K562 (cell line): ENCODE measurements around the gene ZCWPW1.

ENCODE experiments used
- ATF3 ChIP-seq, 2 experiments: fragments of 450-650 bp in 1 of 2; sonication (generic) in 1 of 2; formaldehyde crosslinking in 1 of 2; IDR thresholded peaks in 1 of 2; conservative IDR thresholded peaks in 1 of 2; 2 replicates each; pipeline versions ENCODE4 v1.6.1 to v1.8.1; 2016 to 2023; ENCODE audit warnings: mild to moderate bottlenecking in 2 of 2, moderate library complexity in 2 of 2, inconsistent platforms in 1 of 2, missing genetic modification reagents in 1 of 2
- BRCA1 ChIP-seq, 2 experiments: fragments of 450-650 bp in 1 of 2; sonication (generic) in 1 of 2; formaldehyde crosslinking in 1 of 2; IDR thresholded peaks; 2 replicates each; pipeline versions ENCODE4 v1.5.0 to v1.6.1; 2017 to 2020; ENCODE audit warnings: mild to moderate bottlenecking in 1 of 2, missing genetic modification reagents in 1 of 2
- TEAD1 ChIP-seq, 2 experiments: fragments of 450-650 bp in 1 of 2; sonication (generic) in 1 of 2; formaldehyde crosslinking; IDR thresholded peaks; 2 replicates each; pipeline versions ENCODE4 v1.4.0 to v1.8.0; 2020 to 2022; ENCODE audit warnings: mild to moderate bottlenecking in 2 of 2, missing genetic modification reagents in 1 of 2
- ZNF140 ChIP-seq: fragments of 250-450 bp; sonication (Bioruptor Pico); IDR thresholded peaks from 2 replicates; pipeline ENCODE4 v1.8.0; 2021; ENCODE audit warnings: moderate library complexity, mild to moderate bottlenecking, inconsistent platforms
- ZNF512 ChIP-seq: IDR thresholded peaks from 2 replicates; pipeline ENCODE4 v1.6.1; 2016; ENCODE audit warnings: missing genetic modification characterization, missing compliant biosample characterization
- TF ChIP-seq, protein P1 (sequence below): sonication (generic); formaldehyde crosslinking; IDR thresholded peaks from 2 replicates; pipeline ENCODE4 v1.9.0; 2022; ENCODE audit warnings: mild to moderate bottlenecking, missing genetic modification reagents
- TF ChIP-seq, protein P2 (sequence below): sonication (generic); formaldehyde crosslinking; IDR thresholded peaks from 2 replicates; pipeline ENCODE4 v1.8.1; 2023; ENCODE audit warnings: mild to moderate bottlenecking, missing genetic modification reagents
- TF ChIP-seq, protein P3 (sequence below): fragments of 450-650 bp; formaldehyde crosslinking; IDR thresholded peaks from 2 replicates; pipeline ENCODE4 v1.4.0; 2020; ENCODE audit warnings: mild to moderate bottlenecking, mixed read lengths
- TF ChIP-seq, protein P4 (sequence below), 3 experiments: IDR thresholded peaks in 2 of 3; conservative IDR thresholded peaks in 1 of 3; 2 replicates each; pipeline ENCODE4 v1.5.1; 2011 to 2012; ENCODE audit warnings: low read length in 3 of 3, mild to moderate bottlenecking in 3 of 3, control low read depth in 2 of 3, improper control_type of control experiment in 1 of 3, inconsistent platforms in 1 of 3, low read depth in 1 of 3, mixed read lengths in 1 of 3, moderate library complexity in 1 of 3; ENCODE audit not compliant: insufficient read depth in 2 of 3
- TF ChIP-seq, protein P5 (sequence below): sonication (generic); formaldehyde crosslinking; IDR thresholded peaks from 2 replicates; pipeline ENCODE4 v1.8.0; 2023; ENCODE audit warnings: missing genetic modification reagents, mild to moderate bottlenecking, borderline replicate concordance
- TF ChIP-seq, protein P6 (sequence below), 2 experiments: fragments of 450-650 bp; conservative IDR thresholded peaks; 2 replicates each; pipeline ENCODE4 v1.6.1; 2017; ENCODE audit warnings: mild to moderate bottlenecking in 2 of 2, moderate library complexity in 2 of 2
- TF ChIP-seq, protein P7 (sequence below): fragments of 450-650 bp; IDR thresholded peaks from 2 replicates; pipeline ENCODE4 v1.6.1; 2016

DNA sequence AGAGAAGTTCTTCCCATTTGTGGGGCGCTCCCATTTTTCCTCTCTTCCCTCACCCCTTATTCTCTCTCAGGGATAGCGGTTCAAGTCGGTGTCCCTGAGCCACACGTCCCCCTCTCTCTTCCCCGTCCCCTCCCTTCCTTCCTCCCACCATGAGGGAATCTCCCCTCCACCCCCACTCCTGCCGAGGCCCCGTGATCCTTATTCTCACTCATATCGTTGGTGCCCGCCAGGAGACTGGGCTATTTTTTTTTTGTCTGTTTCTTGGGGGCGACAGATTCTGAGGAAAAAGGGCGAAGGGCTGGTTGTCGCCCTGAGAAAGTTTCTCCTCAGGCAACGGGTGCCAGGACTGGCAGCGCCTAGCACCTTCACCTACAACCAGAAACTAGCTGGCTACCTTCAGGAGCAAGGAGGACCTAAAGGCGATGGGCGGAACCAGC is 723 bp downstream of the ZCWPW1 start:
- TF ChIP-seq, protein P1, sequence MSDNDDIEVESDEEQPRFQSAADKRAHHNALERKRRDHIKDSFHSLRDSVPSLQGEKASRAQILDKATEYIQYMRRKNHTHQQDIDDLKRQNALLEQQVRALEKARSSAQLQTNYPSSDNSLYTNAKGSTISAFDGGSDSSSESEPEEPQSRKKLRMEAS, result no peak
- TF ChIP-seq, protein P2, sequence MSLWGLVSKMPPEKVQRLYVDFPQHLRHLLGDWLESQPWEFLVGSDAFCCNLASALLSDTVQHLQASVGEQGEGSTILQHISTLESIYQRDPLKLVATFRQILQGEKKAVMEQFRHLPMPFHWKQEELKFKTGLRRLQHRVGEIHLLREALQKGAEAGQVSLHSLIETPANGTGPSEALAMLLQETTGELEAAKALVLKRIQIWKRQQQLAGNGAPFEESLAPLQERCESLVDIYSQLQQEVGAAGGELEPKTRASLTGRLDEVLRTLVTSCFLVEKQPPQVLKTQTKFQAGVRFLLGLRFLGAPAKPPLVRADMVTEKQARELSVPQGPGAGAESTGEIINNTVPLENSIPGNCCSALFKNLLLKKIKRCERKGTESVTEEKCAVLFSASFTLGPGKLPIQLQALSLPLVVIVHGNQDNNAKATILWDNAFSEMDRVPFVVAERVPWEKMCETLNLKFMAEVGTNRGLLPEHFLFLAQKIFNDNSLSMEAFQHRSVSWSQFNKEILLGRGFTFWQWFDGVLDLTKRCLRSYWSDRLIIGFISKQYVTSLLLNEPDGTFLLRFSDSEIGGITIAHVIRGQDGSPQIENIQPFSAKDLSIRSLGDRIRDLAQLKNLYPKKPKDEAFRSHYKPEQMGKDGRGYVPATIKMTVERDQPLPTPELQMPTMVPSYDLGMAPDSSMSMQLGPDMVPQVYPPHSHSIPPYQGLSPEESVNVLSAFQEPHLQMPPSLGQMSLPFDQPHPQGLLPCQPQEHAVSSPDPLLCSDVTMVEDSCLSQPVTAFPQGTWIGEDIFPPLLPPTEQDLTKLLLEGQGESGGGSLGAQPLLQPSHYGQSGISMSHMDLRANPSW, result no peak; the same call in 1 of the 2 replicates
- TF ChIP-seq, protein P3, sequence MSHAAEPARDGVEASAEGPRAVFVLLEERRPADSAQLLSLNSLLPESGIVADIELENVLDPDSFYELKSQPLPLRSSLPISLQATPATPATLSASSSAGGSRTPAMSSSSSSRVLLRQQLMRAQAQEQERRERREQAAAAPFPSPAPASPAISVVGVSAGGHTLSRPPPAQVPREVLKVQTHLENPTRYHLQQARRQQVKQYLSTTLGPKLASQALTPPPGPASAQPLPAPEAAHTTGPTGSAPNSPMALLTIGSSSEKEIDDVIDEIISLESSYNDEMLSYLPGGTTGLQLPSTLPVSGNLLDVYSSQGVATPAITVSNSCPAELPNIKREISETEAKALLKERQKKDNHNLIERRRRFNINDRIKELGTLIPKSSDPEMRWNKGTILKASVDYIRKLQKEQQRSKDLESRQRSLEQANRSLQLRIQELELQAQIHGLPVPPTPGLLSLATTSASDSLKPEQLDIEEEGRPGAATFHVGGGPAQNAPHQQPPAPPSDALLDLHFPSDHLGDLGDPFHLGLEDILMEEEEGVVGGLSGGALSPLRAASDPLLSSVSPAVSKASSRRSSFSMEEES (CRISPR knock-in tag), result no peak
- TF ChIP-seq, protein P4, sequence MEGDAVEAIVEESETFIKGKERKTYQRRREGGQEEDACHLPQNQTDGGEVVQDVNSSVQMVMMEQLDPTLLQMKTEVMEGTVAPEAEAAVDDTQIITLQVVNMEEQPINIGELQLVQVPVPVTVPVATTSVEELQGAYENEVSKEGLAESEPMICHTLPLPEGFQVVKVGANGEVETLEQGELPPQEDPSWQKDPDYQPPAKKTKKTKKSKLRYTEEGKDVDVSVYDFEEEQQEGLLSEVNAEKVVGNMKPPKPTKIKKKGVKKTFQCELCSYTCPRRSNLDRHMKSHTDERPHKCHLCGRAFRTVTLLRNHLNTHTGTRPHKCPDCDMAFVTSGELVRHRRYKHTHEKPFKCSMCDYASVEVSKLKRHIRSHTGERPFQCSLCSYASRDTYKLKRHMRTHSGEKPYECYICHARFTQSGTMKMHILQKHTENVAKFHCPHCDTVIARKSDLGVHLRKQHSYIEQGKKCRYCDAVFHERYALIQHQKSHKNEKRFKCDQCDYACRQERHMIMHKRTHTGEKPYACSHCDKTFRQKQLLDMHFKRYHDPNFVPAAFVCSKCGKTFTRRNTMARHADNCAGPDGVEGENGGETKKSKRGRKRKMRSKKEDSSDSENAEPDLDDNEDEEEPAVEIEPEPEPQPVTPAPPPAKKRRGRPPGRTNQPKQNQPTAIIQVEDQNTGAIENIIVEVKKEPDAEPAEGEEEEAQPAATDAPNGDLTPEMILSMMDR (IDR thresholded peaks at IDR 0.05 in 2 of 3, conservative IDR thresholded peaks at IDR 0.05 in 1 of 3; ENCODE audit: insufficient read depth in 2 of 3, low read depth in 1 of 3, low read length in 3 of 3), result no peak; a peak in 1 of 6 replicates
- no peak for TF ChIP-seq ATF3 (IDR thresholded peaks at IDR 0.05)
- no peak for TF ChIP-seq ATF3 (CRISPR knock-in tag; conservative IDR thresholded peaks at IDR 0.05)
- TF ChIP-seq BRCA1 (IDR thresholded peaks at IDR 0.05), result no peak
- no peak; the same call in 1 of the 2 replicates for TF ChIP-seq BRCA1 (CRISPR knock-in tag; IDR thresholded peaks at IDR 0.05)
- TF ChIP-seq, protein P5, sequence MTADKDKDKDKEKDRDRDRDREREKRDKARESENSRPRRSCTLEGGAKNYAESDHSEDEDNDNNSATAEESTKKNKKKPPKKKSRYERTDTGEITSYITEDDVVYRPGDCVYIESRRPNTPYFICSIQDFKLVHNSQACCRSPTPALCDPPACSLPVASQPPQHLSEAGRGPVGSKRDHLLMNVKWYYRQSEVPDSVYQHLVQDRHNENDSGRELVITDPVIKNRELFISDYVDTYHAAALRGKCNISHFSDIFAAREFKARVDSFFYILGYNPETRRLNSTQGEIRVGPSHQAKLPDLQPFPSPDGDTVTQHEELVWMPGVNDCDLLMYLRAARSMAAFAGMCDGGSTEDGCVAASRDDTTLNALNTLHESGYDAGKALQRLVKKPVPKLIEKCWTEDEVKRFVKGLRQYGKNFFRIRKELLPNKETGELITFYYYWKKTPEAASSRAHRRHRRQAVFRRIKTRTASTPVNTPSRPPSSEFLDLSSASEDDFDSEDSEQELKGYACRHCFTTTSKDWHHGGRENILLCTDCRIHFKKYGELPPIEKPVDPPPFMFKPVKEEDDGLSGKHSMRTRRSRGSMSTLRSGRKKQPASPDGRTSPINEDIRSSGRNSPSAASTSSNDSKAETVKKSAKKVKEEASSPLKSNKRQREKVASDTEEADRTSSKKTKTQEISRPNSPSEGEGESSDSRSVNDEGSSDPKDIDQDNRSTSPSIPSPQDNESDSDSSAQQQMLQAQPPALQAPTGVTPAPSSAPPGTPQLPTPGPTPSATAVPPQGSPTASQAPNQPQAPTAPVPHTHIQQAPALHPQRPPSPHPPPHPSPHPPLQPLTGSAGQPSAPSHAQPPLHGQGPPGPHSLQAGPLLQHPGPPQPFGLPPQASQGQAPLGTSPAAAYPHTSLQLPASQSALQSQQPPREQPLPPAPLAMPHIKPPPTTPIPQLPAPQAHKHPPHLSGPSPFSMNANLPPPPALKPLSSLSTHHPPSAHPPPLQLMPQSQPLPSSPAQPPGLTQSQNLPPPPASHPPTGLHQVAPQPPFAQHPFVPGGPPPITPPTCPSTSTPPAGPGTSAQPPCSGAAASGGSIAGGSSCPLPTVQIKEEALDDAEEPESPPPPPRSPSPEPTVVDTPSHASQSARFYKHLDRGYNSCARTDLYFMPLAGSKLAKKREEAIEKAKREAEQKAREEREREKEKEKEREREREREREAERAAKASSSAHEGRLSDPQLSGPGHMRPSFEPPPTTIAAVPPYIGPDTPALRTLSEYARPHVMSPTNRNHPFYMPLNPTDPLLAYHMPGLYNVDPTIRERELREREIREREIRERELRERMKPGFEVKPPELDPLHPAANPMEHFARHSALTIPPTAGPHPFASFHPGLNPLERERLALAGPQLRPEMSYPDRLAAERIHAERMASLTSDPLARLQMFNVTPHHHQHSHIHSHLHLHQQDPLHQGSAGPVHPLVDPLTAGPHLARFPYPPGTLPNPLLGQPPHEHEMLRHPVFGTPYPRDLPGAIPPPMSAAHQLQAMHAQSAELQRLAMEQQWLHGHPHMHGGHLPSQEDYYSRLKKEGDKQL, result no peak
- no peak for TF ChIP-seq ZNF140 (CRISPR knock-in tag)
- TF ChIP-seq, protein P6, sequence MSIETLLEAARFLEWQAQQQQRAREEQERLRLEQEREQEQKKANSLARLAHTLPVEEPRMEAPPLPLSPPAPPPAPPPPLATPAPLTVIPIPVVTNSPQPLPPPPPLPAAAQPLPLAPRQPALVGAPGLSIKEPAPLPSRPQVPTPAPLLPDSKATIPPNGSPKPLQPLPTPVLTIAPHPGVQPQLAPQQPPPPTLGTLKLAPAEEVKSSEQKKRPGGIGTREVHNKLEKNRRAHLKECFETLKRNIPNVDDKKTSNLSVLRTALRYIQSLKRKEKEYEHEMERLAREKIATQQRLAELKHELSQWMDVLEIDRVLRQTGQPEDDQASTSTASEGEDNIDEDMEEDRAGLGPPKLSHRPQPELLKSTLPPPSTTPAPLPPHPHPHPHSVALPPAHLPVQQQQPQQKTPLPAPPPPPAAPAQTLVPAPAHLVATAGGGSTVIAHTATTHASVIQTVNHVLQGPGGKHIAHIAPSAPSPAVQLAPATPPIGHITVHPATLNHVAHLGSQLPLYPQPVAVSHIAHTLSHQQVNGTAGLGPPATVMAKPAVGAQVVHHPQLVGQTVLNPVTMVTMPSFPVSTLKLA (conservative IDR thresholded peaks at IDR 0.05), result no peak
- peak; percentile 72 for TF ChIP-seq ZNF512 (tag)
- TF ChIP-seq, protein P7, sequence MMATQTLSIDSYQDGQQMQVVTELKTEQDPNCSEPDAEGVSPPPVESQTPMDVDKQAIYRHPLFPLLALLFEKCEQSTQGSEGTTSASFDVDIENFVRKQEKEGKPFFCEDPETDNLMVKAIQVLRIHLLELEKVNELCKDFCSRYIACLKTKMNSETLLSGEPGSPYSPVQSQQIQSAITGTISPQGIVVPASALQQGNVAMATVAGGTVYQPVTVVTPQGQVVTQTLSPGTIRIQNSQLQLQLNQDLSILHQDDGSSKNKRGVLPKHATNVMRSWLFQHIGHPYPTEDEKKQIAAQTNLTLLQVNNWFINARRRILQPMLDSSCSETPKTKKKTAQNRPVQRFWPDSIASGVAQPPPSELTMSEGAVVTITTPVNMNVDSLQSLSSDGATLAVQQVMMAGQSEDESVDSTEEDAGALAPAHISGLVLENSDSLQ, result no peak
- TF ChIP-seq TEAD1 (CRISPR knock-in tag; IDR thresholded peaks at IDR 0.05), result no peak
